Measurements from ENCODE around the gene ZNF71.

Gene ZNF71

GRCh38 chr19:56572589-56572988, 22.5 kb upstream of the ZNF71 start:
- TF ChIP-seq, protein P1, sequence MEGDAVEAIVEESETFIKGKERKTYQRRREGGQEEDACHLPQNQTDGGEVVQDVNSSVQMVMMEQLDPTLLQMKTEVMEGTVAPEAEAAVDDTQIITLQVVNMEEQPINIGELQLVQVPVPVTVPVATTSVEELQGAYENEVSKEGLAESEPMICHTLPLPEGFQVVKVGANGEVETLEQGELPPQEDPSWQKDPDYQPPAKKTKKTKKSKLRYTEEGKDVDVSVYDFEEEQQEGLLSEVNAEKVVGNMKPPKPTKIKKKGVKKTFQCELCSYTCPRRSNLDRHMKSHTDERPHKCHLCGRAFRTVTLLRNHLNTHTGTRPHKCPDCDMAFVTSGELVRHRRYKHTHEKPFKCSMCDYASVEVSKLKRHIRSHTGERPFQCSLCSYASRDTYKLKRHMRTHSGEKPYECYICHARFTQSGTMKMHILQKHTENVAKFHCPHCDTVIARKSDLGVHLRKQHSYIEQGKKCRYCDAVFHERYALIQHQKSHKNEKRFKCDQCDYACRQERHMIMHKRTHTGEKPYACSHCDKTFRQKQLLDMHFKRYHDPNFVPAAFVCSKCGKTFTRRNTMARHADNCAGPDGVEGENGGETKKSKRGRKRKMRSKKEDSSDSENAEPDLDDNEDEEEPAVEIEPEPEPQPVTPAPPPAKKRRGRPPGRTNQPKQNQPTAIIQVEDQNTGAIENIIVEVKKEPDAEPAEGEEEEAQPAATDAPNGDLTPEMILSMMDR (IDR thresholded peaks at IDR 0.05; ENCODE audit: borderline replicate concordance, control extremely low read depth, extremely low read depth, insufficient read depth, missing control alignments) = no peak
- no peak for DNase-seq (ENCODE audit: low spot score)
- in situ Hi-C loops (cut with MboI; ENCODE audit: low sequenced_read_pairs, unreplicated experiment) = no loop called here

- in situ Hi-C loops (cut with MboI; ENCODE audit: low sequenced_read_pairs, unreplicated experiment) = no loop called here
- no peak for DNase-seq (ENCODE audit: low spot score)
- TF ChIP-seq, protein P1 (IDR thresholded peaks at IDR 0.05; ENCODE audit: borderline replicate concordance, control extremely low read depth, extremely low read depth, insufficient read depth, missing control alignments) = no peak
These were observed 21.2 kb upstream of the ZNF71 start for GRCh38 chr19:56573914-56574313.

DNA sequence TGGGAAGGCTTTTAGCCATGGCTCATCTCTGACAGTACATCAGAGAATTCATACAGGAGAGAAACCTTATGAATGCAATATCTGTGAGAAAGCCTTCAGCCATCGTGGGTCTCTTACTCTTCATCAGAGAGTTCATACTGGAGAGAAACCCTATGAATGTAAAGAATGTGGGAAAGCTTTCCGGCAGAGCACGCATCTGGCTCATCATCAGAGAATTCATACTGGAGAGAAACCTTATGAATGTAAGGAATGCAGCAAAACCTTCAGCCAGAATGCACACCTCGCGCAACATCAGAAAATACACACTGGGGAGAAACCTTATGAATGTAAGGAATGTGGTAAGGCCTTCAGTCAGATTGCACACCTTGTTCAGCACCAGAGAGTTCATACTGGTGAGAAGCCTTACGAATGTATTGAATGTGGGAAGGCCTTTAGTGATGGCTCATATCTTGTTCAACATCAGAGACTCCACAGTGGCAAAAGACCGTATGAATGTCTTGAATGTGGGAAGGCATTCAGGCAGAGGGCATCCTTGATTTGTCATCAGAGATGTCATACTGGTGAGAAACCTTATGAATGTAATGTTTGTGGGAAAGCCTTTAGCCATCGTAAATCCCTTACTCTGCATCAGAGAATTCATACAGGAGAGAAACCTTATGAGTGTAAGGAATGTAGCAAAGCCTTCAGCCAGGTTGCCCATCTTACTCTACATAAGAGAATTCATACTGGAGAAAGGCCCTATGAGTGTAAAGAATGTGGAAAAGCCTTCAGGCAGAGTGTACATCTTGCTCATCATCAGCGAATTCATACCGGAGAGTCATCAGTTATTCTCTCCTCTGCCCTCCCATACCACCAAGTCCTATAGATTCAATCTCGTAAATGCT, 17.1 kb upstream of the ZNF71 start:
- DNase-seq (ENCODE audit: low spot score) = no peak
- in situ Hi-C loops (cut with MboI; ENCODE audit: low sequenced_read_pairs, unreplicated experiment) = no loop called here
- TF ChIP-seq, protein P1 (IDR thresholded peaks at IDR 0.05; ENCODE audit: borderline replicate concordance, control extremely low read depth, extremely low read depth, insufficient read depth, missing control alignments) = no peak

DNA sequence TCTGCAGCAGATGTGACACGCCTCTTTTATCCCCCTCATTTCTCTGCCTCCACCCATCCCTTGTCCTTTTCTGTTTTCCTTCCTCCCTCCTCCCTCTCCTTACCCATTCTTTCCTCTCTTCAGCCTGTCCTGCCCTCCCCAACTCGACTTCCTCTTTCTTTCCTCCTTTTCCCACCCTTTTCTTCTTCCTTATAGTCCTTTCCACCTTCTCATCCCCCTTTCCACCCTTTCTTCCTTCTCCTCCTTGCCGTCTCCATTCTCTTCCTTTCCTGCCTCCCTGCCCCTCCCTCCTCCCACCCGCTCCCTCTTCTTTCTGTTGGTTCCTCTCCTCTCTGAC, 688 bp upstream of the ZNF71 start:
- DNase-seq (ENCODE audit: low spot score) = no peak
- TF ChIP-seq, protein P1 (IDR thresholded peaks at IDR 0.05; ENCODE audit: borderline replicate concordance, control extremely low read depth, extremely low read depth, insufficient read depth, missing control alignments) = no peak
- in situ Hi-C loops (cut with MboI; ENCODE audit: low sequenced_read_pairs, unreplicated experiment) = no loop called here

GRCh38 chr19:56595548-56595899, 422 bp downstream of the ZNF71 start:
- in situ Hi-C loops (cut with MboI; ENCODE audit: low sequenced_read_pairs, unreplicated experiment) = no loop called here
- no peak for DNase-seq (ENCODE audit: low spot score)
- TF ChIP-seq, protein P1 (IDR thresholded peaks at IDR 0.05; ENCODE audit: borderline replicate concordance, control extremely low read depth, extremely low read depth, insufficient read depth, missing control alignments) = no peak

DNA sequence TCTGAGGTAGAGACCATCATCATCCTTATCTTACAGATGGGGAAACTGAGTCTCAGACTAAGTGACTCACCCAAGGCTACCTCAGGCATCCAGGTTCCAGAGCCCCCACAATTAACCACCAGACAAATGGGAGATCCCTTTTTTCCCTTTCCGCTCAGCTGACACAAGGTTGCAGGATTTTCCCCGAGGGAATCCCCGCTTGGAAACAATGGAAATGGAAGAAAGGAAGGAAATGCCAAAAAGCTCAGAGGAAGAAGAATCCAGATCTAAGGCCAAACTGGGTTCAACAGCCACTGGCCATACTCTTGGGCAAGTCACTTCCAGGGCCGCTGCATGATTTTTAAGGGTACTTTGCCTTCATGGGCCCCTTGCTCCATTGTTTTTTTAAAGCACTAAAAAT, 1.6 kb downstream of the ZNF71 start:
- in situ Hi-C loops (cut with MboI; ENCODE audit: low sequenced_read_pairs, unreplicated experiment) = no loop called here
- no peak for DNase-seq (ENCODE audit: low spot score)
- TF ChIP-seq, protein P1 (IDR thresholded peaks at IDR 0.05; ENCODE audit: borderline replicate concordance, control extremely low read depth, extremely low read depth, insufficient read depth, missing control alignments) = no peak
